Measurements from ENCODE around the gene CACNA2D3. TPM values are rescaled to one million over a fixed set of nuclear protein-coding genes. Genes with fewer than 3 reads are reported as not detected.

Gene CACNA2D3
- total RNA-seq, 4 donors from 2014 or later = 0.30 to 9.6 (median 3.9) TPM

DNA sequence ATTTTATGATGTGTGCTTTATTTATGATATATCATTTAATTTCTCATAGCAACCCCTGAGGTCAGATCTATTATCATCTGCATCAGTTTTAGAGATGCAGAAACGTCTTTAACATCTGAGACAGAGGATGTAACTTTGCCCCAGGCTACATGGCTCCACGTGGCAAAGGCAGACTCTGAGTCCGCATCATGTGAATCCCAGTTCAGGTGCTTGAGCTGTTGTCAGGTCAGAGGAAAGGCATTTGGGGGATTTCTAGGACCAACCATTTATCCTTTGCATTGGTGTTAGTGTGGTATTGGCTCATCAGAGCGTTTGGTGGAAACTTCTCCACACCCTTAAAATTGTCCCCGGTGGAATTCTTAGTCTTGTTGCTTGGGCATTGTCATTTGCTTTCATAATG, 10.8 kb downstream of the CACNA2D3 start:
- WGBS, 2 donors = 53 to 60% methylated on average over 5 of the region's 5 CpGs

DNA sequence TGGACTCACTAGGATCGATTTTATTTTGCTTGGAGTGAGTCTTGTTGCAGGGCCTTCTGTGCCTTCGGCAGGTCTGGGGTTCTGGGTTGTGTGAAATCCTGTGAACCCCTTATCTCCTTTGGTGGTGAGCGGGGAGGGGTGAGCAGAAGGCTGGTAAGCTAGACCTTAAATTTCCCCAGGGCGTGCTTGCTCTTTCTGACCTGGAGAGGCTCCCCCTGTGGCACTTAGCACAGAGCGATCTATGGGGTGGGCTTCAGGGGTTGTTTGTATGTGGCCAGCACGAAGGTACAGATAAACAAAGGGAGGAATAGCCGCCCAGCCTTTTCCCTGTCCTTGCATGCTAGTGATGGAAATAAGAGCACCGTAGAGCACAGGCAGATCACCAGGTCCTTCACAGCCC, 11.8 kb downstream of the CACNA2D3 start:
- H3K9me3 ChIP-seq = no peaks in the 10 kb centered on the region
- TF ChIP-seq POLR2A (IDR thresholded peaks at IDR 0.05) (no peak), EP300 (IDR thresholded peaks at IDR 0.05) (no peak), CTCF (IDR thresholded peaks at IDR 0.05) (no peak)
- no peak overlapping the region for H3K27ac ChIP-seq
- no peaks in the 10 kb centered on the region for H3K27me3 ChIP-seq
- 71 to 74% methylated on average over 8 of the region's 8 CpGs for WGBS, 2 donors
- no peaks in the 10 kb centered on the region for H3K4me1 ChIP-seq
- DNase-seq (ENCODE audit: low spot score in 2 of 2) = no peak
- no peaks in the 10 kb centered on the region for H3K36me3 ChIP-seq
- no peak overlapping the region for H3K4me3 ChIP-seq

More for the DNA sequence above, 10.8 kb downstream of the CACNA2D3 start:
- Histone ChIP-seq H3K4me3 (no peak overlapping the region), H3K4me1 (no peaks in the 10 kb centered on the region), H3K36me3 (no peaks in the 10 kb centered on the region), H3K27ac (no peak overlapping the region), H3K9me3 (no peaks in the 10 kb centered on the region), H3K27me3 (no peaks in the 10 kb centered on the region)
- no peak for DNase-seq (ENCODE audit: low spot score in 2 of 2)
- no peak for TF ChIP-seq CTCF (IDR thresholded peaks at IDR 0.05)
- no peak for TF ChIP-seq EP300 (IDR thresholded peaks at IDR 0.05)
- TF ChIP-seq POLR2A (IDR thresholded peaks at IDR 0.05) = no peak

DNA sequence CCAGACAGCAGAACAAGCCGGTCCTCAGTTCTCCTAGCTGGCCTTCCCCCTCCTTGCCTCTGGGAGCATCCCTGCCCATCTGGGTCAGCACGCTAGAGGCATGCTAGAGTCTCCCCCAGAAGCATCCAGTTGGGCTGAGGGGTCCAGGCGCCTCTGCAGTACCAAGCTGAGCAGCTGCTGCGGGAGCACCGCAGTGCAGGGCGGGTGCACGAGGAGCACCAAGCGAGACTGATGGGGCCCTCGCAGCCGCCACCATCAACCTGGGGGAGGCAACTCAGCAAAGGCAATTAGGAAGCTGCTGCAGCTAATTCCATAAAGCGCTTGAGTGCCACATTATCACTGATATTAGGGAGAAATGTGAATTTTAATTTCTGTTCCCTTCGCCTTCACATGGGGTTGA, 12.4 kb downstream of the CACNA2D3 start:
- no peaks in the 10 kb centered on the region for H3K4me1 ChIP-seq
- TF ChIP-seq POLR2A (IDR thresholded peaks at IDR 0.05) = no peak
- no peak for TF ChIP-seq EP300 (IDR thresholded peaks at IDR 0.05)
- TF ChIP-seq CTCF (IDR thresholded peaks at IDR 0.05) = no peak
- no peak overlapping the region for H3K27ac ChIP-seq
- H3K27me3 ChIP-seq = no peaks in the 10 kb centered on the region
- 91 to 92% methylated on average over 12 of the region's 12 CpGs for WGBS, 2 donors
- H3K9me3 ChIP-seq = no peaks in the 10 kb centered on the region
- H3K4me3 ChIP-seq = no peak overlapping the region
- no peaks in the 10 kb centered on the region for H3K36me3 ChIP-seq
- no peak for DNase-seq (ENCODE audit: low spot score in 2 of 2)

DNA sequence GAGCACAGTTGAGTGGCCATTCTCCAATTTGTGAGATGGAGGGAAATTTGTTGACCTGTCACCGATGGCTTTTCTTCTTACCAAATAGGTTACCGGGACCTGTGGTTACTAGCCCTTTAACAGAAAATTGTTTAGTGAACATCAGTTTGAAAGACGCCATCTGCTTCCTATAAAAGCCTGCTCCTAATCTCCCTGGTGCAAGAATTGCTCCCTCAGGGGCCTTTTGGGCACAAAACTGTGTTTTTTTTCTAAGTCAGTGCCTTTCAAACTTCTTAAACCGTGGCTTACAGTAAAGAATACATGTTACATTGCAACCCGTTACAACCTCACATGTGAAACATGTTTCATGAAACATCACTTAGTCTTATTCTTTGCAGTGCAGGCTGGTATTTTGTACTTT, 15.0 kb downstream of the CACNA2D3 start:
- Histone ChIP-seq H3K4me1 (no peaks in the 10 kb centered on the region), H3K27me3 (no peaks in the 10 kb centered on the region), H3K27ac (no peak overlapping the region), H3K36me3 (no peaks in the 10 kb centered on the region), H3K4me3 (no peak overlapping the region), H3K9me3 (no peaks in the 10 kb centered on the region)
- TF ChIP-seq CTCF (IDR thresholded peaks at IDR 0.05) = no peak
- WGBS, 2 donors = 50 to 66% methylated on average over 5 of the region's 5 CpGs
- DNase-seq (ENCODE audit: low spot score in 2 of 2) = no peak

DNA sequence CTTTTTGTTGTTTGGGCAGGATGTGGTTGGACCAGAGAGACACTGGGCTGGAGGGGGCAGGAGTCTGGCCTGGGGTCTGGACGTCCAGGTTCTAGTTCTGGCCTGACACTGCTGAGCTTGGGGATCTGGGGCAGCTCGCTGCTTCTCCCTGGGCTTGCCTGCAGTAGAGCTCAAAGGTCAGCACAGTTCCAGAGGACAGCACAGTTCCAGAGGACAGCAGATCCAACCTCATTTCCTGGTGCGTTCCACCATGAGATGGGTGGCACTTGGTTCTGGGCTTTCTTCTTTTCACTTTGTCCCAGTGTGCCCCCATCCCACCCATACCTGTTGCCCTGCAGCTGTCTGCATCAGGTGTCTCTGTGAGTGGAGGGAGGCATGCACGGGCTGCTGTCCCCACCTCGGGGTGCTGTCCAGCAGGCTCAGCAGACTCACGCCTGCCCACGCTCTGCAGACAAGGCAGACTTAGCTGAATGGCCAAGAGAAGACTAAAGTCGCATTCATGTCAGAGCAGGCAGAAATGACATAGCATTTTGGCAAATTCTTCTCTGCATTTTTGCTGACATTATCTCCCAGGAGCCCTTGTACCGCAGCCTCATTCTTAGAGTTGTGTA, 16.7 kb downstream of the CACNA2D3 start:
- Histone ChIP-seq H3K9me3 (no peaks in the 10 kb centered on the region), H3K4me1 (no peaks in the 10 kb centered on the region), H3K27me3 (no peaks in the 10 kb centered on the region), H3K36me3 (no peaks in the 10 kb centered on the region), H3K27ac (no peak overlapping the region), H3K4me3 (no peak overlapping the region)
- no peak for DNase-seq (ENCODE audit: low spot score in 2 of 2)
- 40 to 47% methylated on average over 9 of the region's 9 CpGs for WGBS, 2 donors
- no peak for TF ChIP-seq POLR2A (IDR thresholded peaks at IDR 0.05)
- no peak for TF ChIP-seq CTCF (IDR thresholded peaks at IDR 0.05)
- TF ChIP-seq EP300 (IDR thresholded peaks at IDR 0.05) = no peak

Measured in tibial nerve (tissue), 4 donors.